ENCODE results near the gene SHISAL1. TPM values are rescaled to one million over a fixed set of nuclear protein-coding genes. Genes with fewer than 3 reads are reported as not detected.

Gene SHISAL1
- total RNA-seq, 1 experiment from 2014 or later: not detected

- H3K4me1 Mint-ChIP-seq (ENCODE audit: low read depth, unreplicated experiment): no peaks in the 10 kb centered on the region
Observed at GRCh38 chr22:44214187-44214586, 98.6 kb downstream of the SHISAL1 start.

GRCh38 chr22:44213489-44214043 lies 99.2 kb downstream of the SHISAL1 start:
- CTCF ChIA-PET: no interaction called here
- no peaks in the 10 kb centered on the region for H3K36me3 Mint-ChIP-seq (ENCODE audit: insufficient read depth, unreplicated experiment)
- no peak overlapping the region for H3K4me3 Mint-ChIP-seq (ENCODE audit: low read depth, unreplicated experiment)
- intact Hi-C loops (cut with micrococcal nuclease; ENCODE audit: unreplicated experiment): no loop called here
- no peak overlapping the region for H3K27ac Mint-ChIP-seq (ENCODE audit: unreplicated experiment)
- no peaks in the 10 kb centered on the region for H3K4me1 Mint-ChIP-seq (ENCODE audit: low read depth, unreplicated experiment)
- H3K27me3 Mint-ChIP-seq (ENCODE audit: unreplicated experiment): peaks cover 52% of the 10 kb centered on the region
- peaks cover 3% of the 10 kb centered on the region for H3K9me3 Mint-ChIP-seq (ENCODE audit: low read depth, unreplicated experiment)
- DNase-seq: no peak
- TF ChIP-seq CTCF (IDR thresholded peaks at IDR 0.05; ENCODE audit: unreplicated experiment): no peak
- no TSS peak for BruUV-seq (replicated peaks)

More at GRCh38 chr22:44214187-44214586, 98.6 kb downstream of the SHISAL1 start:
- H3K27me3 Mint-ChIP-seq (ENCODE audit: unreplicated experiment): peaks cover 50% of the 10 kb centered on the region
- H3K27ac Mint-ChIP-seq (ENCODE audit: unreplicated experiment): no peak overlapping the region
- DNase-seq: no peak
- no TSS peak for BruUV-seq (replicated peaks)
- H3K4me3 Mint-ChIP-seq (ENCODE audit: low read depth, unreplicated experiment): no peak overlapping the region
- intact Hi-C loops (cut with micrococcal nuclease; ENCODE audit: unreplicated experiment): no loop called here
- CTCF ChIA-PET: no interaction called here
- H3K36me3 Mint-ChIP-seq (ENCODE audit: insufficient read depth, unreplicated experiment): no peaks in the 10 kb centered on the region
- TF ChIP-seq CTCF (IDR thresholded peaks at IDR 0.05; ENCODE audit: unreplicated experiment): no peak
- peaks cover 3% of the 10 kb centered on the region for H3K9me3 Mint-ChIP-seq (ENCODE audit: low read depth, unreplicated experiment)

GRCh38 chr22:44212936-44213335 lies 99.8 kb downstream of the SHISAL1 start:
- BruUV-seq (replicated peaks): no TSS peak
- Mint-ChIP-seq H3K9me3 (ENCODE audit: low read depth, unreplicated experiment) (peaks cover 3% of the 10 kb centered on the region), H3K36me3 (ENCODE audit: insufficient read depth, unreplicated experiment) (no peaks in the 10 kb centered on the region), H3K4me1 (ENCODE audit: low read depth, unreplicated experiment) (no peaks in the 10 kb centered on the region), H3K27ac (ENCODE audit: unreplicated experiment) (no peak overlapping the region), H3K4me3 (ENCODE audit: low read depth, unreplicated experiment) (no peak overlapping the region), H3K27me3 (ENCODE audit: unreplicated experiment) (peaks cover 58% of the 10 kb centered on the region)
- no peak for TF ChIP-seq CTCF (IDR thresholded peaks at IDR 0.05; ENCODE audit: unreplicated experiment)
- CTCF ChIA-PET: no interaction called here
- no peak for DNase-seq
- intact Hi-C loops (cut with micrococcal nuclease; ENCODE audit: unreplicated experiment): no loop called here

- intact Hi-C loops (cut with micrococcal nuclease; ENCODE audit: unreplicated experiment): no loop called here
- DNase-seq: no peak
- no peaks in the 10 kb centered on the region for H3K4me1 Mint-ChIP-seq (ENCODE audit: low read depth, unreplicated experiment)
- no peak overlapping the region for H3K4me3 Mint-ChIP-seq (ENCODE audit: low read depth, unreplicated experiment)
- TF ChIP-seq CTCF (IDR thresholded peaks at IDR 0.05; ENCODE audit: unreplicated experiment): no peak
- H3K9me3 Mint-ChIP-seq (ENCODE audit: low read depth, unreplicated experiment): peaks cover 3% of the 10 kb centered on the region
- CTCF ChIA-PET: no interaction called here
- no peak overlapping the region for H3K27ac Mint-ChIP-seq (ENCODE audit: unreplicated experiment)
- BruUV-seq (replicated peaks): no TSS peak
- H3K36me3 Mint-ChIP-seq (ENCODE audit: insufficient read depth, unreplicated experiment): no peaks in the 10 kb centered on the region
- peaks cover 64% of the 10 kb centered on the region for H3K27me3 Mint-ChIP-seq (ENCODE audit: unreplicated experiment)
Observed at GRCh38 chr22:44211946-44212930, 100.5 kb downstream of the SHISAL1 start.
